HEK293T (cell line): ENCODE measurements around the gene RAC2.

ENCODE experiments used
- CTCF ChIA-PET: fragments of 350-600 bp; formaldehyde crosslinking; extraction: SDS; loops from one replicate; lab custom pipeline; 2021; ENCODE audit warnings: antibody characterized with exemption, inconsistent platforms; lab: Yijun Ruan, JAX
- POLR2A ChIA-PET: fragments of 350-600 bp; formaldehyde crosslinking; extraction: SDS; loops from one replicate; lab custom pipeline; 2020; ENCODE audit warnings: antibody characterized with exemption, inconsistent platforms; lab: Yijun Ruan, JAX
- DNase-seq: peaks from one replicate; pipeline ENCODE4 v3.0.0; 2012; ENCODE audit warnings: mixed read lengths; ENCODE audit errors: extremely low spot score
- ARNT ChIP-seq: fragments of 450-650 bp; IDR thresholded peaks from 2 replicates; pipeline ENCODE4 v1.6.1; 2017; ENCODE audit warnings: mild to moderate bottlenecking
- CTBP1 ChIP-seq: fragments of 450-650 bp; IDR thresholded peaks from 2 replicates; pipeline ENCODE4 v1.6.1; 2016; ENCODE audit warnings: borderline replicate concordance
- ELF4 ChIP-seq: fragments of 450-650 bp; IDR thresholded peaks from 2 replicates; pipeline ENCODE4 v1.6.1; 2017; ENCODE audit warnings: antibody characterized with exemption
- FOXA1 ChIP-seq: fragments of 450-650 bp; IDR thresholded peaks from 2 replicates; pipeline ENCODE4 v1.6.1; 2016; ENCODE audit warnings: mild to moderate bottlenecking
- FOXK2 ChIP-seq: fragments of 450-650 bp; IDR thresholded peaks from 2 replicates; pipeline ENCODE4 v1.6.1; 2016; ENCODE audit warnings: mild to moderate bottlenecking
- FOXM1 ChIP-seq: fragments of 450-650 bp; IDR thresholded peaks from 2 replicates; pipeline ENCODE4 v1.6.1; 2017; ENCODE audit warnings: mild to moderate bottlenecking, borderline replicate concordance
- HDGF ChIP-seq: fragments of 450-650 bp; IDR thresholded peaks from 2 replicates; pipeline ENCODE4 v1.6.1; 2017; ENCODE audit warnings: antibody characterized with exemption, borderline replicate concordance
- L3MBTL2 ChIP-seq: fragments of 450-650 bp; conservative IDR thresholded peaks from 2 replicates; pipeline ENCODE4 v1.6.1; 2016; ENCODE audit warnings: mild to moderate bottlenecking
- LEF1 ChIP-seq: fragments of 450-650 bp; IDR thresholded peaks from 2 replicates; pipeline ENCODE4 v1.6.1; 2017; ENCODE audit warnings: mild to moderate bottlenecking, borderline replicate concordance
- NFRKB ChIP-seq: fragments of 450-650 bp; IDR thresholded peaks from 2 replicates; pipeline ENCODE4 v1.6.1; 2016; ENCODE audit warnings: mild to moderate bottlenecking, moderate library complexity
- SP1 ChIP-seq: fragments of 450-650 bp; IDR thresholded peaks from 2 replicates; pipeline ENCODE4 v1.6.1; 2017
- SUZ12 ChIP-seq: fragments of 450-650 bp; IDR thresholded peaks from 2 replicates; pipeline ENCODE4 v1.6.1; 2016; ENCODE audit warnings: mild to moderate bottlenecking
- TARDBP ChIP-seq: fragments of 450-650 bp; IDR thresholded peaks from 2 replicates; pipeline ENCODE4 v1.6.1; 2016
- ZNF384 ChIP-seq: fragments of 450-650 bp; IDR thresholded peaks from 2 replicates; pipeline ENCODE4 v1.6.1; 2016
- TF ChIP-seq, protein P1 (sequence below): fragments of 450-650 bp; IDR thresholded peaks from 2 replicates; pipeline ENCODE4 v1.6.1; 2016

Gene RAC2

DNA sequence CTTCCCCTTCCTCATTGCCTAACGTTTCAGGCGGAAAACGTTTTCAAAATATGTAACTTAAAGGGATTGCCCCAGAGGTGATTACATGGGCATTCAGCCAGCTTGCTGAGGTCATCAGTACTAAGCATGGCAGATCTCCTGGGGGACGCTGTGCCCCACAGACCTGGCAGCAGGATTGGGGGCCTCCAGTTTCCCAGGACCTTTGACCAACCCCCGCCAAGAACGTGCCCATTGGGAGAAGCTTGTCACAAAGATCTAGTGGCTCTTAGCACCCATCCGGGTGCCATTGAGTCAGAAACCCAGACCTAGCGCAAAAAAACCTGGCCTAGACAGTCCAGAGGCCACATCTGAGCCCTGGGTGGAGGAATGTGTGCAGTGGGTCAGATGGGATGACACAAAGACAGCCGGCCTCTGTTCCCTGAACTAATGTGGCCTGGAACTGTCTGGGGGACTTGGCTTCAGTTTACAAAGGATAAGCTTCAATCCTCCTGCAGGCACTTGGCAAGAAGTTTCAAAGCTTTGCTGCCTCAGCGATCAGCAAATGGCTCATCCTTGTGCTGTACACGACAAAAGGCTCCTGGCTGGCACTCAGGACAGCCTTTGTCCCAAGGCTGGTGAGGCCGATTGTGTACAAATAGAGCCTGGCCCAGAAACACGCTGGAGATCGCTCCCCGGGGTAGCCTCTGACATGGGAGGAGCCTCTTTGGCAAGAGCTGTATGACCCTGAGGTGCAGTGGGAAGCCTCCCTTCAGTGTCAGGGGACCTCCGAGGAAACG is 65.5 kb downstream of the RAC2 start:
- no peak for TF ChIP-seq SP1
- TF ChIP-seq, protein P1, sequence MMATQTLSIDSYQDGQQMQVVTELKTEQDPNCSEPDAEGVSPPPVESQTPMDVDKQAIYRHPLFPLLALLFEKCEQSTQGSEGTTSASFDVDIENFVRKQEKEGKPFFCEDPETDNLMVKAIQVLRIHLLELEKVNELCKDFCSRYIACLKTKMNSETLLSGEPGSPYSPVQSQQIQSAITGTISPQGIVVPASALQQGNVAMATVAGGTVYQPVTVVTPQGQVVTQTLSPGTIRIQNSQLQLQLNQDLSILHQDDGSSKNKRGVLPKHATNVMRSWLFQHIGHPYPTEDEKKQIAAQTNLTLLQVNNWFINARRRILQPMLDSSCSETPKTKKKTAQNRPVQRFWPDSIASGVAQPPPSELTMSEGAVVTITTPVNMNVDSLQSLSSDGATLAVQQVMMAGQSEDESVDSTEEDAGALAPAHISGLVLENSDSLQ: no peak
- no peak for TF ChIP-seq FOXM1
- no peak for TF ChIP-seq ELF4
- TF ChIP-seq CTBP1: no peak
- TF ChIP-seq ZNF384: no peak
- TF ChIP-seq HDGF: no peak
- TF ChIP-seq LEF1: no peak
- ChIA-PET POLR2A (interaction anchor here (0.9 to 2.1 kb wide), 3 partner anchors 19 to 30 kb away, joined by 3 to 7 read pairs (median 5); no protein-coding TSS in a partner anchor), CTCF (no interaction called here)
- no peak for DNase-seq

DNA sequence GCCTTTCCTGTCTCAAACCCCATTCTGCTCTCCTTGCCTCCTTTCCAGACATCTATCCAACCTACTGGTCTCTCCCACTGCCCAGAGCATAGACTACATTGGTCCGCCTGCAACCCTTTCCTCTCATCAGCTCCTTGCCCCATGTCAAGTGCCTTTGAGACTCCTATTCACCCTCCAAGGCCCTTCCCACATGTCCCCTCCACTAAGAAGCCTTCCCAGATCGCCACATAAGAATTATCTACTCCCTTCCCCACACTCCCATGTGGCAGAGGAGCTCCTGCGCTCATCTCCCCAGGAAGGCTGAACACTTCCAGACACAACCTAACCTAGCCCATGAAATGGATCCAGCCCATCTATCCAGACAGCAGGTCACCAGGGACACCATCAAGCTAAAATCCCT is 66.3 kb downstream of the RAC2 start:
- ChIA-PET CTCF (no interaction called here), POLR2A (interaction anchor here (0.9 to 2.1 kb wide), 3 partner anchors 20 to 29 kb away, joined by 3 to 7 read pairs (median 5); no protein-coding TSS in a partner anchor)
- TF ChIP-seq LEF1: no peak
- TF ChIP-seq SP1: no peak
- TF ChIP-seq TARDBP: no peak
- TF ChIP-seq ZNF384: no peak
- no peak for TF ChIP-seq L3MBTL2
- no peak for TF ChIP-seq FOXA1
- TF ChIP-seq SUZ12: no peak
- DNase-seq: no peak

DNA sequence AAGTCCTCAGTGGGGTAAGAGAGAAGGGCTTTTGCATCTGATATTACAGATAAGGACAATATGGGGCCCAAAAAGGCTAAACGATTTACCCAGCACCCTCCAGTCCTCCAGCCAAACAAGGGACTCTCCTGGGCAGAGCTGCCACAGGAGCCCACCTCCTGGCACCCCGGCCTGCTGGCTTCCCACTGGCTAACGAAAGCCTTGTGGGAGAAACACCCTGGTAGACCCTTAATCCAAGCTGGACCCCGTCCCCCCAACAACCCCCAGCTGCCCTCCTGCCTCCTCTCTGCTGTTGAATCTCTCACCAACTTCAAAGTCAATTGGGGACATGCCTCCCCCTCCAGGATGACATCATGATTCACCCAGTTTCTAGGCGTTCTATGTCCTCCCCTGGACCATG is 66.8 kb downstream of the RAC2 start:
- TF ChIP-seq ARNT (no peak), SUZ12 (no peak), FOXM1 (no peak), L3MBTL2 (no peak), FOXA1 (no peak), TARDBP (no peak)
- no peak for DNase-seq
- POLR2A ChIA-PET: interaction anchor here (0.9 kb wide), 1 partner anchor 28 kb away, joined by 3 read pairs; no protein-coding TSS in a partner anchor
- CTCF ChIA-PET: interaction anchor here (0.7 kb wide), 1 partner anchor 247 kb away, joined by 4 read pairs; no protein-coding TSS in a partner anchor

DNA sequence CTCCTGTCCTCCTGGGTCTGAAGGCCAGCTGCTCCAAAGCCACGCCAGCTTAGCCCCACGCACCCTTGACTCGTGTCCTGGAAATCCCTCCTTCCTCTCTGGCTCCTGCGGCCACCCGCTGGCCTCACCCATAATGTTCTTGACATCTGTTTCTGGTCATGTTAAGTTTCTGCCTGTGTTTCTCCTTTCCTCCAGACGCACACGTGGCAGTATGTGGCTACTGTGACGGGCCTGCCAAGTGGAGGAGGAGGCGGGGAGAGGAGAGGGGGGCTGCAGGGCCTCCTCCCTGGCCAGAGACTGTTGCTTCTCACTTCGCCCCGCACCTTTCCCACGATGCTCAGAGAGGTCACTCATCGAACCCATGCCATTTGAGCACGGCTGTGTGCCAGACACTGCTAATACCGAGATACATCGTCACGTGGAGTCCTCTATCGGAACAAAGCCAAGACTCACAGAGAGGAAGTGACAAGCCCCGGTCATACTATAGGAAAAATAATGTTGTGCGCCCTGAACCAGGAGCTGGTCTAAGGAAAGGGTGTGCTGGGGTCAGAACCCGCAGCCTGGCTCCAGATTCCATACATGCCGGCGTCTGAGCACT is 67.5 kb downstream of the RAC2 start:
- no peak for DNase-seq
- POLR2A ChIA-PET: no interaction called here
- CTCF ChIA-PET: interaction anchor here (0.7 kb wide), 1 partner anchor 247 kb away, joined by 4 read pairs; no protein-coding TSS in a partner anchor
- TF ChIP-seq, protein P1: no peak
- TF ChIP-seq SUZ12 (no peak), TARDBP (no peak), LEF1 (no peak), HDGF (no peak), FOXK2 (no peak), ELF4 (no peak), FOXA1 (no peak), ZNF384 (no peak), CTBP1 (no peak), NFRKB (no peak), FOXM1 (no peak)

DNA sequence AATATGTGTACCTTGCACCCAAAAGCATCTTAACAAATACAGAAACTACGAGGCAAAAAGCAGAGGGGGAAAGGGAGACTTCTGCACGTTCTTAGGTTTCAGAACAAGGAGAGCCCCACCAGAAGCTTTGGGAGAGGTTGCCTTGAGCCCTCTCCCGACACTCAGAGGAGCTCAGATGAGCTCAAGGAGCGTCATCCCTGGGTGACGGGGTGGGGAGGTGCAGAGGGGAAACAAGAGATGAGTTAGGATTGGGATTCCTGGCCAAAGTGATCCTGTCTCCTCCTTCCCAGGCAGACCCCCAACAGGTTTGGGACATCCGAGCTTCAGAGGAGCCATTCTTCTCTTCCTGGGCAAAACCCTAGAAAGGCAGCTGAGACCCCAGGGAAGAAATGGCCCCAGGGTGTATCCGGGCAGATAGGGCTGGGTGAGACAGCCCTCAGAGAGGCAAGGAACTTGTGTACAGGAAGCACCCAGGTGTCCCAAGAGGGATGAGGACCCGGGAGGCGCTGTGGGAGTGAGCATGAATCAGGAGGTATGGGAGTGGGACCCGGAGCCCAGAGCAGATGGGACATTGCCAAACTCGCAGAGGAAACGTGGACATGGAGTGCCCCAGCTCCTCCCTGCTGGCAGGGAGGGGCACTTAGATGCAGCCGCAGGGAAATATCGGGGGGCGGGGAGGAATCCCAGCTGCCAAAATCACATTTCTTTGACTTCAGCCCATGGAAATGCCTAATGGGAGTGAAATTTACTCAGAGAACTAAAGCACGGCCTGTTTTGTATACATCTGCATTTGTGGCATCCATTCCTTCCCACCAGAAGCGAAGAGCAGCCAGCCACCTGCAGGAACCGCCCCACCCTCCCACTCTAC is 68.4 kb downstream of the RAC2 start:
- ChIA-PET CTCF (no interaction called here), POLR2A (interaction anchor here (0.8 kb wide), 1 partner anchor 24 kb away, joined by 3 read pairs; no protein-coding TSS in a partner anchor)
- TF ChIP-seq ELF4: no peak
- TF ChIP-seq FOXK2: no peak
- TF ChIP-seq FOXM1: no peak
- no peak for TF ChIP-seq ZNF384
- TF ChIP-seq HDGF: no peak
- TF ChIP-seq SUZ12: no peak
- TF ChIP-seq CTBP1: no peak
- DNase-seq: no peak
